ENCODE results near the gene MAPK4.
A peak's percentile ranks its signal among the peaks of the same experiment; 100 is the strongest.
"Not testable (repeated sequence)": the region's sequence is repeated elsewhere in the genome, so short reads cannot be mapped to it uniquely, and the experiment has no call there.

The MAPK4 gene

GRCh38 chr18:50559752-50560680 lies at the start of gene MAPK4:
MAPK4 (plus strand) TSS chr18:50560087; CDS start chr18:50663959, 103,872 bp downstream.
- H3K4me3 ChIP-seq (ENCODE audit: low read depth, low read length): peak within 1 kb of the TSS; percentile 46
- DNase-seq (ENCODE audit: low read depth): no peak

GRCh38 chr18:50517277-50517676 lies 42.6 kb upstream of the MAPK4 start:
- not testable (repeated sequence) for H3K4me3 ChIP-seq (ENCODE audit: low read depth, low read length); DNase-seq (ENCODE audit: low read depth)

- DNase-seq (ENCODE audit: low read depth): no peak
- no peak overlapping the region for H3K4me3 ChIP-seq (ENCODE audit: low read depth, low read length)
These were observed 40.9 kb upstream of the MAPK4 start for GRCh38 chr18:50518787-50519546.

- no peak overlapping the region for H3K4me3 ChIP-seq (ENCODE audit: low read depth, low read length)
- no peak for DNase-seq (ENCODE audit: low read depth)
These were observed 36.7 kb upstream of the MAPK4 start for GRCh38 chr18:50523165-50523564.

- H3K4me3 ChIP-seq (ENCODE audit: low read depth, low read length): no peak overlapping the region
- DNase-seq (ENCODE audit: low read depth): no peak
These were observed 32.1 kb upstream of the MAPK4 start for GRCh38 chr18:50527636-50528307.

- H3K4me3 ChIP-seq (ENCODE audit: low read depth, low read length): no peak overlapping the region
- DNase-seq (ENCODE audit: low read depth): no peak
These were observed 31.1 kb upstream of the MAPK4 start for GRCh38 chr18:50528806-50529205.

GRCh38 chr18:50533822-50534221 lies 26.1 kb upstream of the MAPK4 start:
- H3K4me3 ChIP-seq (ENCODE audit: low read depth, low read length); DNase-seq (ENCODE audit: low read depth): not testable (repeated sequence)

- not testable (repeated sequence) for DNase-seq (ENCODE audit: low read depth); H3K4me3 ChIP-seq (ENCODE audit: low read depth, low read length)
These were observed 15.4 kb upstream of the MAPK4 start for GRCh38 chr18:50544476-50544875.

- H3K4me3 ChIP-seq (ENCODE audit: low read depth, low read length): no peak overlapping the region
- no peak for DNase-seq (ENCODE audit: low read depth)
These were observed 14.0 kb upstream of the MAPK4 start for GRCh38 chr18:50545936-50546335.

GRCh38 chr18:50548160-50548559 lies 11.7 kb upstream of the MAPK4 start:
- DNase-seq (ENCODE audit: low read depth): no peak
- no peak overlapping the region for H3K4me3 ChIP-seq (ENCODE audit: low read depth, low read length)

GRCh38 chr18:50551651-50552050 lies 8.2 kb upstream of the MAPK4 start:
- not testable (repeated sequence) for H3K4me3 ChIP-seq (ENCODE audit: low read depth, low read length); DNase-seq (ENCODE audit: low read depth)

GRCh38 chr18:50558157-50558556 lies 1.7 kb upstream of the MAPK4 start:
- no peak for DNase-seq (ENCODE audit: low read depth)
- H3K4me3 ChIP-seq (ENCODE audit: low read depth, low read length): no peak overlapping the region

GRCh38 chr18:50558948-50559751 lies 737 bp upstream of the MAPK4 start:
- no peak for DNase-seq (ENCODE audit: low read depth)
- peak overlapping the region; percentile 5 for H3K4me3 ChIP-seq (ENCODE audit: low read depth, low read length)

- no peak for DNase-seq (ENCODE audit: low read depth)
- H3K4me3 ChIP-seq (ENCODE audit: low read depth, low read length): peak overlapping the region; percentile 46
These were observed 1.1 kb downstream of the MAPK4 start for GRCh38 chr18:50560681-50561629.

GRCh38 chr18:50562258-50562657 lies 2.4 kb downstream of the MAPK4 start:
- not testable (repeated sequence) for H3K4me3 ChIP-seq (ENCODE audit: low read depth, low read length); DNase-seq (ENCODE audit: low read depth)

GRCh38 chr18:50562686-50563085 lies 2.8 kb downstream of the MAPK4 start:
- DNase-seq (ENCODE audit: low read depth): no peak
- no peak overlapping the region for H3K4me3 ChIP-seq (ENCODE audit: low read depth, low read length)

- no peak overlapping the region for H3K4me3 ChIP-seq (ENCODE audit: low read depth, low read length)
- DNase-seq (ENCODE audit: low read depth): no peak
These were observed 3.5 kb downstream of the MAPK4 start for GRCh38 chr18:50563376-50563775.

- DNase-seq (ENCODE audit: low read depth): no peak
- no peak overlapping the region for H3K4me3 ChIP-seq (ENCODE audit: low read depth, low read length)
These were observed 10.0 kb downstream of the MAPK4 start for GRCh38 chr18:50569930-50570329.
